DOHH2 (cell line): ENCODE measurements around the gene ARMC9.

ENCODE experiments used
- H3F3A ChIP-seq: fragments of 200-600 bp; sonication (generic), shearing (Covaris generic); 2 replicates; pipeline ENCODE4 v1.6.0; 2016; ENCODE audit warnings: antibody characterized with exemption, mild to moderate bottlenecking; ENCODE audit not compliant: control insufficient read depth, insufficient read depth
- H3K27ac ChIP-seq: fragments of 200-600 bp; sonication (generic); 2 replicates; pipeline ENCODE4 v1.5.1; 2014; ENCODE audit warnings: low read depth, mild to moderate bottlenecking, low read length, moderate library complexity
- H3K27me3 ChIP-seq: fragments of 200-600 bp; sonication (generic); 2 replicates; pipeline ENCODE4 v1.6.1; 2014; ENCODE audit warnings: mild to moderate bottlenecking, low read length, mixed read lengths; ENCODE audit not compliant: control insufficient read depth
- H3K36me3 ChIP-seq: fragments of 200-600 bp; sonication (generic); 2 replicates; pipeline ENCODE4 v1.6.1; 2014; ENCODE audit warnings: mild to moderate bottlenecking, low read length, moderate library complexity, mixed read lengths; ENCODE audit not compliant: control insufficient read depth
- H3K4me1 ChIP-seq: fragments of 200-600 bp; sonication (generic); 2 replicates; pipeline ENCODE4 v1.6.1; 2014; ENCODE audit warnings: mild to moderate bottlenecking, low read length, mixed read lengths; ENCODE audit not compliant: control insufficient read depth
- H3K4me2 ChIP-seq: fragments of 200-600 bp; sonication (generic); 2 replicates; pipeline ENCODE4 v1.6.0; 2014; ENCODE audit warnings: mild to moderate bottlenecking, low read length, moderate library complexity
- H3K4me3 ChIP-seq: fragments of 200-600 bp; sonication (generic); 2 replicates; pipeline ENCODE4 v1.5.1; 2014; ENCODE audit warnings: mild to moderate bottlenecking, low read length, mixed read lengths
- H3K79me2 ChIP-seq: fragments of 200-600 bp; sonication (generic); 2 replicates; pipeline ENCODE4 v1.6.1; 2014; ENCODE audit warnings: mild to moderate bottlenecking, low read length, mixed read lengths; ENCODE audit not compliant: control insufficient read depth
- H3K9me2 ChIP-seq: fragments of 200-600 bp; sonication (generic); replicated peaks from 2 replicates; pipeline ENCODE4 v1.6.1; 2014; ENCODE audit warnings: mild to moderate bottlenecking, low read length, mixed read lengths; ENCODE audit not compliant: control insufficient read depth
- H3K9me3 ChIP-seq: fragments of 200-600 bp; sonication (generic); 2 replicates; pipeline ENCODE4 v1.6.1; 2014; ENCODE audit warnings: antibody characterized with exemption, low read length, mixed read lengths; ENCODE audit not compliant: control insufficient read depth, insufficient read depth
- H4K20me1 ChIP-seq: fragments of 200-600 bp; sonication (generic); 2 replicates; pipeline ENCODE4 v1.6.0; 2014; ENCODE audit warnings: low read depth, mild to moderate bottlenecking, antibody characterized with exemption, low read length, moderate library complexity; ENCODE audit not compliant: control insufficient read depth, insufficient read depth
- EZH2phosphoT487 ChIP-seq: fragments of 200-600 bp; sonication (generic); IDR thresholded peaks from 2 replicates; pipeline ENCODE4 v1.6.1; 2017; ENCODE audit warnings: borderline replicate concordance, mild to moderate bottlenecking, antibody characterized with exemption, low read length, moderate library complexity, mixed read lengths
- TF ChIP-seq, protein P1 (sequence below): fragments of 200-600 bp; sonication (generic); IDR thresholded peaks from one replicate; pipeline ENCODE4 v1.5.1; 2014; ENCODE audit warnings: antibody characterized with exemption, mild to moderate bottlenecking, low read depth, low read length; ENCODE audit not compliant: poor library complexity, severe bottlenecking

The ARMC9 gene

GRCh38 chr2:231190531-231191197, 7.8 kb upstream of the ARMC9 start:
- H3F3A ChIP-seq, result no peaks in the 10 kb centered on the region
- no peaks in the 10 kb centered on the region for H3K4me1 ChIP-seq
- H3K4me3 ChIP-seq, result no peak overlapping the region
- H3K27me3 ChIP-seq, result peaks cover 6% of the 10 kb centered on the region; the same call in 1 of the 2 replicates
- H3K27ac ChIP-seq, result no peak overlapping the region
- no peaks in the 10 kb centered on the region for H3K9me3 ChIP-seq
- H3K9me2 ChIP-seq, result no peaks in the 10 kb centered on the region
- H4K20me1 ChIP-seq, result no peaks in the 10 kb centered on the region
- H3K79me2 ChIP-seq, result no peaks in the 10 kb centered on the region
- no peak overlapping the region for H3K4me2 ChIP-seq
- H3K36me3 ChIP-seq, result no peaks in the 10 kb centered on the region
- TF ChIP-seq, protein P1, sequence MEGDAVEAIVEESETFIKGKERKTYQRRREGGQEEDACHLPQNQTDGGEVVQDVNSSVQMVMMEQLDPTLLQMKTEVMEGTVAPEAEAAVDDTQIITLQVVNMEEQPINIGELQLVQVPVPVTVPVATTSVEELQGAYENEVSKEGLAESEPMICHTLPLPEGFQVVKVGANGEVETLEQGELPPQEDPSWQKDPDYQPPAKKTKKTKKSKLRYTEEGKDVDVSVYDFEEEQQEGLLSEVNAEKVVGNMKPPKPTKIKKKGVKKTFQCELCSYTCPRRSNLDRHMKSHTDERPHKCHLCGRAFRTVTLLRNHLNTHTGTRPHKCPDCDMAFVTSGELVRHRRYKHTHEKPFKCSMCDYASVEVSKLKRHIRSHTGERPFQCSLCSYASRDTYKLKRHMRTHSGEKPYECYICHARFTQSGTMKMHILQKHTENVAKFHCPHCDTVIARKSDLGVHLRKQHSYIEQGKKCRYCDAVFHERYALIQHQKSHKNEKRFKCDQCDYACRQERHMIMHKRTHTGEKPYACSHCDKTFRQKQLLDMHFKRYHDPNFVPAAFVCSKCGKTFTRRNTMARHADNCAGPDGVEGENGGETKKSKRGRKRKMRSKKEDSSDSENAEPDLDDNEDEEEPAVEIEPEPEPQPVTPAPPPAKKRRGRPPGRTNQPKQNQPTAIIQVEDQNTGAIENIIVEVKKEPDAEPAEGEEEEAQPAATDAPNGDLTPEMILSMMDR, result no peak
- TF ChIP-seq EZH2phosphoT487, result no peak

DNA sequence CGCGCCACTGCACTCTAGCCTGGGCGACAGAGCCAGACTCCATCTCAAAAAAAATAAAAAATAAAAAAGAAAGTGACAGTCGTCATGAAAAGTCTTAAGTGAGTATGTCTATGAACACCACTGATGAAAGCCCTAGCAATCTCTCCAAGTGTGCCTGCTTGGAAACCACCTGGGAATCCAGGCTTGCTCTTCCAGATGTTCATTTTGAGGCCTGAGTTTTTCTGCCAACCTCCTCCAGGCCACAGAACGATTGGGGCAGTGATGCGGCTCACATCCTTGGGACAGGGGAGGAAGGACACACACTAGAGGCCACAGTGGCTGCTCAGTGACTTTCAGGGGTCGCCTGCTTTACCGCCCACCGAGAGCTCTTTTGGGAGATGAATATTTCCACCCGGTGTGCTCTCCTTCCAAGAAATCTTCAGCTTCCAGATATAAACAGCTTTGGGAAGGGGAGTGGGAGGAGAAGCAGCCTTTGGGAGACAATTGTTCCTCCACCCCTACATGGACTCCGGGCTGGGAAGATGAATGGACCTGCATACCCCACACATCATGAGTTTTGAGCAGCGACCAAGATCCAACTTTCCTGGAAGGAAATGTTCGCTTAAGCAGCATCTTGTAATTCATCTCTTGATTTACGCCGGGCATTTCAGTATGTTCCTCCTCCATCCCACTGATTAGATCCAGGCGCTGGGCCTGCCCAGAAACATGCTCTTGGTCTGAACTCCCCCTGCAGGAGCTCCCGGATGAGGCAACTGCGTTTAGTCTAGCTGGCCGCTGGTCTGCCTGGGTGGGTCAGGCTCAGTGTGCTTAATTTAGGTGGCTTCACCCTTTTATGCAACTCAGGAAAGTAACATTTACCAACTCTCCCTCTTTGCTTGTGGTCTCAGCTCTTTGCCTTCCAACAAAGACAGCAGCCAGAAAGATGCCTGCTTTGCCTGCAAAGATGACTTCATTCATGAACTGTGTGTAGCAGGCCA, 6.2 kb upstream of the ARMC9 start:
- H4K20me1 ChIP-seq, result no peaks in the 10 kb centered on the region
- H3K9me3 ChIP-seq, result no peaks in the 10 kb centered on the region
- H3K4me3 ChIP-seq, result no peak overlapping the region
- H3K27me3 ChIP-seq, result peaks cover 6% of the 10 kb centered on the region; the same call in 1 of the 2 replicates
- no peaks in the 10 kb centered on the region for H3K9me2 ChIP-seq
- H3K4me1 ChIP-seq, result no peaks in the 10 kb centered on the region
- H3K27ac ChIP-seq, result no peak overlapping the region
- no peaks in the 10 kb centered on the region for H3F3A ChIP-seq
- TF ChIP-seq, protein P1, result peak; percentile 48
- no peak for TF ChIP-seq EZH2phosphoT487
- H3K36me3 ChIP-seq, result no peaks in the 10 kb centered on the region
- H3K79me2 ChIP-seq, result no peaks in the 10 kb centered on the region
- H3K4me2 ChIP-seq, result no peak overlapping the region

- no peaks in the 10 kb centered on the region for H3F3A ChIP-seq
- no peaks in the 10 kb centered on the region for H3K9me2 ChIP-seq
- H3K9me3 ChIP-seq, result no peaks in the 10 kb centered on the region
- H3K4me3 ChIP-seq, result no peak overlapping the region
- no peaks in the 10 kb centered on the region for H3K79me2 ChIP-seq
- peaks cover 6% of the 10 kb centered on the region for H3K4me1 ChIP-seq
- no peaks in the 10 kb centered on the region for H4K20me1 ChIP-seq
- H3K36me3 ChIP-seq, result no peaks in the 10 kb centered on the region
- TF ChIP-seq EZH2phosphoT487, result no peak
- TF ChIP-seq, protein P1, result no peak
- H3K27me3 ChIP-seq, result no peaks in the 10 kb centered on the region
- H3K27ac ChIP-seq, result no peak overlapping the region
- no peak overlapping the region for H3K4me2 ChIP-seq
Measured at GRCh38 chr2:231193216-231193615, 5.2 kb upstream of the ARMC9 start.
